ENCODE results near the gene DHRS3. TPM values are rescaled to one million over a fixed set of nuclear protein-coding genes. Genes with fewer than 3 reads are reported as not detected.

DHRS3 gene
- total RNA-seq, 1 donor = 161 TPM

DNA sequence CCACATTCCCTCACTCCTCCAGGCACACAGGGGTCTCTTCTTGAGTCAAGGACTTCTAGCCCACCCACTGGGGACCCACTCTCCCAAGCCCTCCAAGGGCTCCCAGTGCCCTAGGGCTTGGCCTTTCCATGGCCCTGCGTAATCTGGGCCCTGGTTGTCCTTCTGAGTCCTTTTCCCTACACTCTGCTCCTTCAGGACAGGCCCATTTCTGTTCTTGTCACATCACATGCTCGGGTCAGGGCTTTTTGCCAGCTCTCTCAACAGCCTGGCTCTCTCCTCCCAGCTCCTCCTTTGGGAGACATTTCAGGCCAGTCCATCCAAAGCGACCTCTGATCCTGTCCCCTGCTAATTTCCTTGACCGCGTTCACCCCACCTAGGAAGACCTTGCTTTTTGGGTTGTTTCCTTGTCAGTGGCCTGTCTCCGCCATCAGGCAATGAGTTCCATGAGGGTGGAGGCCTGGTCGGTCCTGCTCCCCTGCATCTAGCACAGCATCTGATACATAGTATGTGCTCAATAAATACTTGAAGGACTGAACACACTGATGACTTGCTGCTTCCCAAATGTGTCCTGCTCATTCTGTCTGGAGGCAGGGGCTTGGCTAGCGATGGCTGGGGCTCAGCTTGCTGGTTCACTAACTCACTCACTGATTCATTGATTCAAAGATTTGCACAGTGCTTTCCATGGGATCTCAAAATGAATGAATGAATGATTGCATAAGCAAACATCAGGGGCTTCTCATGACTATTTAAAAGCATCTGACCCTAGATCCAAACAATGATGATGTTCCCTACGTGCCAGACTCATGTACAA lies 44.8 kb downstream of the DHRS3 start:
- Histone ChIP-seq H3K36me3 (ENCODE audit: insufficient read depth, low read length) (peaks cover 62% of the 10 kb centered on the region), H3K9me3 (ENCODE audit: low read depth, low read length) (no peaks in the 10 kb centered on the region), H3K4me3 (ENCODE audit: insufficient read depth, low read length) (no peak overlapping the region), H4K20me1 (ENCODE audit: insufficient read depth, low read length) (no peaks in the 10 kb centered on the region), H3K27me3 (ENCODE audit: insufficient read depth, low read length) (no peaks in the 10 kb centered on the region), H2AFZ (ENCODE audit: low read length) (no peak overlapping the region), H3K79me2 (ENCODE audit: insufficient read depth, low read length) (no peaks in the 10 kb centered on the region), H3K4me1 (ENCODE audit: insufficient read depth, low read length) (peaks cover 6% of the 10 kb centered on the region), H3K27ac (ENCODE audit: low read depth, low read length) (peak overlapping the region; percentile 27), H3K4me2 (ENCODE audit: insufficient read depth, low read length) (no peak overlapping the region)
- DNase-seq (ENCODE audit: insufficient read length, low spot score, missing footprints) = no peak
- TF ChIP-seq CTCF (IDR thresholded peaks at IDR 0.05; ENCODE audit: extremely low read depth, low read depth, low read length) = no peak

DNA sequence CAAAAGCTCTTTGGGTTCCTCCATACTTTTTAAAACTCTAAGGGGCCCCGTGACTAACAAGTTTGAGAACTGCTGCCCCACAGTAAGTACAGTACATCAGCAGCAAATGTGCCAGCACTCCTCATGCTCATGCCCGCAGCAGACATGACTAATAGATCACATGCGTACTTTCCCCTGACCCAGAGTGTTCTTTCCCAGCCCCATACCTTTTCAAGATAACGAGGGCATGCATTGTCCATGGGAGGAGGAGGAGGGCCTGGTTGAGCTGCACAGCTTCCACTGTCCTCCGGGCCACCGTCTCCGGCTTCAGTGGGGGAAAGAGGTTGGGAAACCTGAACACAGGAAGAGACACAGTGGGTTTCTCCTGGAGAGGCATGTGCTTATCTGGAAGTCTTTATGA lies 45.5 kb downstream of the DHRS3 start:
- Histone ChIP-seq H4K20me1 (ENCODE audit: insufficient read depth, low read length) (no peaks in the 10 kb centered on the region), H3K4me3 (ENCODE audit: insufficient read depth, low read length) (no peak overlapping the region), H3K4me2 (ENCODE audit: insufficient read depth, low read length) (no peak overlapping the region), H3K9me3 (ENCODE audit: low read depth, low read length) (no peaks in the 10 kb centered on the region), H3K27me3 (ENCODE audit: insufficient read depth, low read length) (no peaks in the 10 kb centered on the region), H3K4me1 (ENCODE audit: insufficient read depth, low read length) (peaks cover 6% of the 10 kb centered on the region), H3K27ac (ENCODE audit: low read depth, low read length) (peak overlapping the region; percentile 27), H3K36me3 (ENCODE audit: insufficient read depth, low read length) (peaks cover 64% of the 10 kb centered on the region), H3K79me2 (ENCODE audit: insufficient read depth, low read length) (no peaks in the 10 kb centered on the region), H2AFZ (ENCODE audit: low read length) (no peak overlapping the region)
- TF ChIP-seq CTCF (IDR thresholded peaks at IDR 0.05; ENCODE audit: extremely low read depth, low read depth, low read length) = no peak
- DNase-seq (ENCODE audit: insufficient read length, low spot score, missing footprints) = peak; percentile 45

DNA sequence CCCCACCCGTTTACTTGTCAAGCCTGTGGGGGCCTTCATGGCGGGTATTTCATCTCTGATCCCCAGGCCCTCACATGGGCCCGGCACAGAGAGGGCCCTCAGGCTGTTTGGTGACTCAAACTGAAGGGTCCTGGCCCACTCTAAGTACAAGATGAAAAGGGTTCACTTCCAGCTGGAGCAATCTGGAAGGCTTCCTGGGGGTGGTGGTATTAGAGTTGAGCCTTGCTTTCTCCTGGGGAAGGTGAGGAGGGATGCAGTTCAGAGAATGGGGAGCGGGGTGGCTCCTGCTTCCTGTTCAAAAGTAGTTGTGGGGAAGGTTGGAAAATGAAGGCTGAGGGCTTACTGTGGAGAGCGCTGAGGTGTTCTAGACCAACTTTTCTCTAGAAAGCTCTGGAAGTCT lies 47.7 kb downstream of the DHRS3 start:
- H3K9me3 ChIP-seq (ENCODE audit: low read depth, low read length) = no peaks in the 10 kb centered on the region
- H3K27me3 ChIP-seq (ENCODE audit: insufficient read depth, low read length) = no peaks in the 10 kb centered on the region
- H4K20me1 ChIP-seq (ENCODE audit: insufficient read depth, low read length) = no peaks in the 10 kb centered on the region
- H2AFZ ChIP-seq (ENCODE audit: low read length) = no peak overlapping the region
- TF ChIP-seq CTCF (IDR thresholded peaks at IDR 0.05; ENCODE audit: extremely low read depth, low read depth, low read length) = no peak
- no peak overlapping the region for H3K27ac ChIP-seq (ENCODE audit: low read depth, low read length)
- H3K4me3 ChIP-seq (ENCODE audit: insufficient read depth, low read length) = no peak overlapping the region
- no peaks in the 10 kb centered on the region for H3K79me2 ChIP-seq (ENCODE audit: insufficient read depth, low read length)
- peaks cover 60% of the 10 kb centered on the region for H3K36me3 ChIP-seq (ENCODE audit: insufficient read depth, low read length)
- no peak for DNase-seq (ENCODE audit: insufficient read length, low spot score, missing footprints)
- peaks cover 6% of the 10 kb centered on the region for H3K4me1 ChIP-seq (ENCODE audit: insufficient read depth, low read length)
- no peak overlapping the region for H3K4me2 ChIP-seq (ENCODE audit: insufficient read depth, low read length)

GRCh38 chr1:12568009-12568767 lies 49.8 kb downstream of the DHRS3 start:
- no peak for TF ChIP-seq CTCF (IDR thresholded peaks at IDR 0.05; ENCODE audit: extremely low read depth, low read depth, low read length)
- H3K27me3 ChIP-seq (ENCODE audit: insufficient read depth, low read length) = no peaks in the 10 kb centered on the region
- H4K20me1 ChIP-seq (ENCODE audit: insufficient read depth, low read length) = no peaks in the 10 kb centered on the region
- peak; percentile 26 for DNase-seq (ENCODE audit: insufficient read length, low spot score, missing footprints)
- H3K4me1 ChIP-seq (ENCODE audit: insufficient read depth, low read length) = no peaks in the 10 kb centered on the region
- peaks cover 45% of the 10 kb centered on the region for H3K36me3 ChIP-seq (ENCODE audit: insufficient read depth, low read length)
- no peak overlapping the region for H3K4me2 ChIP-seq (ENCODE audit: insufficient read depth, low read length)
- H3K4me3 ChIP-seq (ENCODE audit: insufficient read depth, low read length) = no peak overlapping the region
- H3K27ac ChIP-seq (ENCODE audit: low read depth, low read length) = no peak overlapping the region
- peaks cover 6% of the 10 kb centered on the region for H3K9me3 ChIP-seq (ENCODE audit: low read depth, low read length)
- no peak overlapping the region for H2AFZ ChIP-seq (ENCODE audit: low read length)
- no peaks in the 10 kb centered on the region for H3K79me2 ChIP-seq (ENCODE audit: insufficient read depth, low read length)

Data from osteoblast (primary cell).